ENCODE results near the gene IL17RA. TPM values are rescaled to one million over a fixed set of nuclear protein-coding genes. Genes with fewer than 3 reads are reported as not detected.

The IL17RA gene
- total and polyA plus RNA-seq, 4 donors: 3.1 to 9.0 (median 4.4) TPM

GRCh38 chr22:17112491-17113042, 27.8 kb downstream of the IL17RA start:
- Histone ChIP-seq H3K9ac (ENCODE audit: low read depth in 1 of 2, low read length in 2 of 2) (no peak overlapping the region), H3K4me3 (ENCODE audit: low read depth in 1 of 3, low read length in 3 of 3) (no peak overlapping the region), H3K27ac (ENCODE audit: low read depth in 1 of 2, low read length in 2 of 2) (no peak overlapping the region), H3K36me3 (ENCODE audit: control insufficient read depth in 4 of 4, insufficient read depth in 3 of 4, low read depth in 1 of 4, low read length in 3 of 4) (peaks cover 5 to 23% (median 13%) of the 10 kb centered on the region in 4 donors), H3K27me3 (ENCODE audit: control insufficient read depth in 4 of 4, insufficient read depth in 4 of 4, low read length in 3 of 4) (no peaks in the 10 kb centered on the region), H3K4me1 (ENCODE audit: control insufficient read depth in 4 of 4, insufficient read depth in 4 of 4, low read length in 3 of 4) (no peaks in the 10 kb centered on the region), H3K9me3 (ENCODE audit: control insufficient read depth in 4 of 4, low read length in 3 of 4) (no peaks in the 10 kb centered on the region)
- 79% methylated on average over 9 of the region's 9 CpGs for WGBS
- no peak for DNase-seq (ENCODE audit: low spot score)
- TF ChIP-seq RXRA (IDR thresholded peaks at IDR 0.05) (no peak), FOXA2 (IDR thresholded peaks at IDR 0.05) (no peak), EGR1 (IDR thresholded peaks at IDR 0.05; ENCODE audit: low read depth in 2 of 2) (no peak), REST (IDR thresholded peaks at IDR 0.05) (no peak), TAF1 (conservative IDR thresholded peaks at IDR 0.05) (no peak), FOXA1 (IDR thresholded peaks at IDR 0.05) (no peak), HNF4G (IDR thresholded peaks at IDR 0.05) (no peak), HNF4A (conservative IDR thresholded peaks at IDR 0.05) (no peak), SP1 (IDR thresholded peaks at IDR 0.05) (no peak), YY1 (IDR thresholded peaks at IDR 0.05) (no peak), ZBTB33 (IDR thresholded peaks at IDR 0.05) (no peak)

- H3K4me1 ChIP-seq (ENCODE audit: control insufficient read depth in 4 of 4, insufficient read depth in 4 of 4, low read length in 3 of 4): peaks cover 0 to 5% (median 1%) of the 10 kb centered on the region in 4 donors
Observed at GRCh38 chr22:17113600-17113999, 28.8 kb downstream of the IL17RA start.

More at GRCh38 chr22:17113600-17113999, 28.8 kb downstream of the IL17RA start:
- H3K36me3 ChIP-seq (ENCODE audit: control insufficient read depth in 4 of 4, insufficient read depth in 3 of 4, low read depth in 1 of 4, low read length in 3 of 4): peaks cover 4 to 13% (median 7%) of the 10 kb centered on the region in 4 donors
- H3K27me3 ChIP-seq (ENCODE audit: control insufficient read depth in 4 of 4, insufficient read depth in 4 of 4, low read length in 3 of 4): no peaks in the 10 kb centered on the region
- no peak for DNase-seq (ENCODE audit: low spot score)
- TF ChIP-seq FOXA2 (IDR thresholded peaks at IDR 0.05) (no peak), JUND (IDR thresholded peaks at IDR 0.05) (no peak), RAD21 (IDR thresholded peaks at IDR 0.05) (no peak), REST (IDR thresholded peaks at IDR 0.05) (no peak), ATF3 (IDR thresholded peaks at IDR 0.05) (no peak), ZBTB33 (IDR thresholded peaks at IDR 0.05) (no peak), MAX (IDR thresholded peaks at IDR 0.05) (no peak), EGR1 (IDR thresholded peaks at IDR 0.05; ENCODE audit: low read depth in 2 of 2) (no peak), NR2F2 (IDR thresholded peaks at IDR 0.05) (no peak), HNF4G (IDR thresholded peaks at IDR 0.05) (no peak), CTCF (IDR thresholded peaks at IDR 0.05; ENCODE audit: low read depth, low read length, missing input control) (no peak), TAF1 (conservative IDR thresholded peaks at IDR 0.05) (no peak), FOXA1 (IDR thresholded peaks at IDR 0.05) (no peak), GABPA (IDR thresholded peaks at IDR 0.05 in 1 of 2, conservative IDR thresholded peaks at IDR 0.05 in 1 of 2) (no peak)
- H3K9me3 ChIP-seq (ENCODE audit: control insufficient read depth in 4 of 4, low read length in 3 of 4): no peaks in the 10 kb centered on the region
- WGBS: 76% methylated on average over 8 of the region's 8 CpGs
- H3K9ac ChIP-seq (ENCODE audit: low read depth in 1 of 2, low read length in 2 of 2): no peak overlapping the region
- H3K27ac ChIP-seq (ENCODE audit: low read depth in 1 of 2, low read length in 2 of 2): no peak overlapping the region
- no peak overlapping the region for H3K4me3 ChIP-seq (ENCODE audit: low read depth in 1 of 3, low read length in 3 of 3)
